OCI-LY1 (cell line): Measurements from ENCODE around the gene VEZF1.

Experiments used
- CTCF ChIP-seq: fragments of 200-600 bp; sonication (generic), shearing (Covaris generic); IDR thresholded peaks from 2 replicates; pipeline ENCODE4 v1.5.1; 2017; ENCODE audit warnings: mild to moderate bottlenecking, antibody characterized with exemption, low read length, moderate library complexity, mixed read lengths
- EZH2 ChIP-seq: fragments of 200-600 bp; sonication (generic), shearing (Covaris generic); IDR thresholded peaks from 2 replicates; pipeline ENCODE4 v1.8.0; 2017; ENCODE audit warnings: borderline replicate concordance, mixed run types, mild to moderate bottlenecking, antibody characterized with exemption, low read length, moderate library complexity, mixed read lengths

GRCh38 chr17:58002154-58002948 lies 14.3 kb upstream of the VEZF1 start:
- TF ChIP-seq CTCF (no peak), EZH2 (no peak)
